ENCODE measurements around the gene FBLN2. TPM values are rescaled to one million over a fixed set of nuclear protein-coding genes. Genes with fewer than 3 reads are reported as not detected.
A peak's percentile ranks its signal among the peaks of the same experiment; 100 is the strongest.

FBLN2 gene
- total RNA-seq, 2 donors from 2014 or later: not detected

- Mint-ChIP-seq H3K27me3 (no peaks in the 10 kb centered on the region), H3K36me3 (no peaks in the 10 kb centered on the region), H3K27ac (no peak overlapping the region), H3K9me3 (no peaks in the 10 kb centered on the region), H3K4me3 (no peak overlapping the region), H3K4me1 (ENCODE audit: low read depth in 2 of 2) (no peaks in the 10 kb centered on the region)
- peak; percentile 56 for DNase-seq (ENCODE audit: low spot score)
- no peak for ATAC-seq
These were observed 39.3 kb downstream of the FBLN2 start for GRCh38 chr3:13588221-13588701.

DNA sequence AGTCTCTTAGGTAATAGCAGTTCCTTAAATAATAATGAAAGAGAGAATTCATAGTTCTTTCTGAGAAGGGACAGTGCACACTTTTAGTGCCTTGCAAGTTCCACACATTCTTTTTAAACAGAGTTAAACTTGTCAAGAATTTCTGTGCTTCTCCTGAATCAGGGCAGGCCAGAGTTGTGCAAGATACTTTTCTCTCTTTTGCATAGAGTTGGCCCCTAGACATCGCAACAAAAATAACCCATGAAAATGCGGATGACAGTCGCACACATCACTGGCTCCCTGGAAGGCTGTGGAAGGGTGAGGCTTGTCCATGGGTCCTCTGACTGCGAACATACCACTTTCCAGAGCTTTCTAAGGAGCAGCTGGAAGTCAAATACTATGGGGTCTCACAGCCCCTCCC, 40.1 kb downstream of the FBLN2 start:
- H3K36me3 Mint-ChIP-seq: no peaks in the 10 kb centered on the region
- H3K9me3 Mint-ChIP-seq: no peaks in the 10 kb centered on the region
- no peak overlapping the region for H3K4me3 Mint-ChIP-seq
- no peaks in the 10 kb centered on the region for H3K4me1 Mint-ChIP-seq (ENCODE audit: low read depth in 2 of 2)
- no peaks in the 10 kb centered on the region for H3K27me3 Mint-ChIP-seq
- ATAC-seq (no peak), DNase-seq (ENCODE audit: low spot score) (no peak)
- no peak overlapping the region for H3K27ac Mint-ChIP-seq

GRCh38 chr3:13590841-13591520, 42.1 kb downstream of the FBLN2 start:
- Mint-ChIP-seq H3K9me3 (no peaks in the 10 kb centered on the region), H3K27me3 (no peaks in the 10 kb centered on the region), H3K4me1 (ENCODE audit: low read depth in 2 of 2) (no peaks in the 10 kb centered on the region), H3K4me3 (no peak overlapping the region), H3K36me3 (no peaks in the 10 kb centered on the region), H3K27ac (no peak overlapping the region)
- DNase-seq (ENCODE audit: low spot score) (no peak), ATAC-seq (no peak)

DNA sequence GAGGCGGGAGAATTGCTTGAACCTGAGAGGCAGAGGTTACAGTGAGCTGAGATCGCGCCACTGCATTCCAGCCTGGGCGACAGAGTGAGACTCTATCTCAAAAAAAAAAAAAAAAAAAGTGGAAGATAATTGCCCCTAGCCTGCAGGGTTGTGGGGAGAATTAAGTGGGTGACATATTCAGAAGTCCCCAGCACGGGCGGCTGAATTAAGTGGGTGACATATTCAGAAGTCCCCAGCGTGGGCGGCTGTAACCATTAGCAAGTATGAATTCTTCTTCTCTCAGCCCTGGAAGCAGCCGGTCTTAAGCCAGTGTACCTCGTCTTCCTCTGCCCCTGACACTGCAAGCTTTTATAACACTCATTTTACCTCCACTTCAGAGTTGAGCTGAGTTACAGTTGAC, 44.7 kb downstream of the FBLN2 start:
- Mint-ChIP-seq H3K9me3 (no peaks in the 10 kb centered on the region), H3K4me3 (no peak overlapping the region), H3K36me3 (no peaks in the 10 kb centered on the region), H3K4me1 (ENCODE audit: low read depth in 2 of 2) (no peaks in the 10 kb centered on the region), H3K27me3 (peaks cover under 1 to 3% of the 10 kb centered on the region in 2 donors), H3K27ac (no peak overlapping the region)
- DNase-seq (ENCODE audit: low spot score) (peak; percentile 23), ATAC-seq (no peak)

DNA sequence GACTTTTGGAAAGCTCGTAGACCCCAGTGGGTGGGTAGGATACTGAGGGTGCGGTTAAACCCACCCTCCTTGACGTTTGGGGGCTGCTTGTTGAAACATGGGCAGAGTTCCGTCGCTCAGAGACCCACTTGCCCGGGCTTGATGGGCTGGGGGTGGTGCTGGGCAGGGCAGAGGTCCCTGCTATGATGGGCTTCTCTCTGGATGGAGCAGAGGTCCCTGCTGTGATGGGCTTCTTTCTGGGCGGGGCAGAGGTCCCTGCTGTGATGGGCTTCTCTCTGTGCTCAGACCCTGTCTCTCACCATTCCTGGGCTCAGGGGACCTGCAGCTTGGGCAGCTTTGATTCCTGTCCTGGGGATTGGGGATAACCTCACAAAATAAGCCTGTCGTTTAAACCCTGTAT, 45.2 kb downstream of the FBLN2 start:
- no peak for ATAC-seq

DNA sequence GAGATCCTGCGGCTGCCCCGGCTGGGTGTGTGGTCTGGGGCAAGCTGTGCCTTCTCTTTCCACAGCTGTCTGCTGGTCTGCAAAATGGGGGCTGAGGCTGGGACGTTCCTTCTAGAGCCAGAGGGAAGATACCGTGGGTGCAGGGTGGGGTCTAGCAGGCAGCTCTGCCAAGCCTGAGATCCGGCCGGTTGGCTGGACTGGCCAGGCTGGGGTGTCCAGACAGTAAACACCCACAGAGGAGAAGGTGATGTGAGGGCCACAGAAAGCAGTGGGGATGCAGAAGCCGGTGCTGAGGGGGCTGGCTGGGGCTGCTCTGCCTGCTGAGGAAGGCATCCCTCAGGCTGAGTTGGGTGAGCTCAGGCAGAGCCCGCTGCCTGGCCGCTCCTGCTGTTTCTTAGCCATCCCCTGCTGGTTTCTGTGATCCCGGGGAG, 46.1 kb downstream of the FBLN2 start:
- no peaks in the 10 kb centered on the region for H3K36me3 Mint-ChIP-seq
- H3K4me3 Mint-ChIP-seq: no peak overlapping the region

More for the DNA sequence above, 45.2 kb downstream of the FBLN2 start:
- H3K27ac Mint-ChIP-seq: no peak overlapping the region
- H3K36me3 Mint-ChIP-seq: no peaks in the 10 kb centered on the region
- H3K9me3 Mint-ChIP-seq: no peaks in the 10 kb centered on the region
- peak; percentile 15 for DNase-seq (ENCODE audit: low spot score)
- no peaks in the 10 kb centered on the region for H3K4me1 Mint-ChIP-seq (ENCODE audit: low read depth in 2 of 2)
- H3K4me3 Mint-ChIP-seq: no peak overlapping the region
- peaks cover 3 to 5% of the 10 kb centered on the region in 2 donors for H3K27me3 Mint-ChIP-seq

GRCh38 chr3:13595485-13595884, 46.6 kb downstream of the FBLN2 start:
- Mint-ChIP-seq H3K9me3 (no peaks in the 10 kb centered on the region), H3K27me3 (peaks cover 7 to 8% of the 10 kb centered on the region in 2 donors), H3K36me3 (no peaks in the 10 kb centered on the region)

More for the DNA sequence above, 46.1 kb downstream of the FBLN2 start:
- Mint-ChIP-seq H3K4me1 (ENCODE audit: low read depth in 2 of 2) (no peaks in the 10 kb centered on the region), H3K27me3 (peaks cover 7 to 8% of the 10 kb centered on the region in 2 donors), H3K27ac (no peak overlapping the region), H3K9me3 (no peaks in the 10 kb centered on the region)
- DNase-seq (ENCODE audit: low spot score) (peak; percentile 52), ATAC-seq (peak in 1 of 2 donors; percentile 17)

DNA sequence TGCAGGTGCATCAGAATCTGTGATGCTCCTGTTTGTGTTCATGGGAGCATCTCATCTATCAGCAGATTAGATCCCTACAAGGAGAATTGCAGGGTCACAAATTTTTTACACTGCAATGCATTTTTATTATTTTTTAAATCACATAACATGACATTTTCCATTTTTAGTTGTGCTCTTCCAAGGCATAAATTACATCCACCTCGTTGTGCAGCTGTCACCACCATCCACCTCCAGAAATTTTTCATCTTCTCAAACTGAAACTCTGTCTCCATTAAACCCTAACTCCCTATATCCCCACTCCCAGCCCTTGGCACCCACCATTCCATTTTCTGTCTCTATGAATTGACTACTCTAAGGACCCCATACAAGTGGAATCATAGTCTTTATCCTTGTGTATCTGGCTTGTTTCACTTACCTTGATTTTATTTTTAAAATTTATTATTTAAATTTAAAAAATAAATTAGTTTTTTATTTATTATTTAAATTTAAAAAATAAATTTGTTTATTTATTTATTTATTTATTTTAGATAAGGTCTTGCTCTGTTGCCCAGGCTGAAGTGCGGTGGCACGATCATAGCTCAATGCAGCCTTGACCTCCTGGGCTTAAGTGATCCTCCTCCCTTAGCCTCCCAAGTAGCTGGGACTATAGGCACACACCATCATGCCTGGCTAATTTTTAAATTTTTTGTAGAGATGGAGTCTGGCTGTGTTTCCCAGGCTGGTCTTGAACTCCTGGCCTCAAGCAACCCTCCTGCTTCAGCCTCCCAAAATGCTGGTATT, 47.7 kb downstream of the FBLN2 start:
- DNase-seq (ENCODE audit: low spot score) (peak; percentile 26), ATAC-seq (no peak)
- H3K9me3 Mint-ChIP-seq: no peaks in the 10 kb centered on the region
- H3K4me1 Mint-ChIP-seq (ENCODE audit: low read depth in 2 of 2): no peaks in the 10 kb centered on the region
- no peaks in the 10 kb centered on the region for H3K36me3 Mint-ChIP-seq
- no peak overlapping the region for H3K4me3 Mint-ChIP-seq
- H3K27me3 Mint-ChIP-seq: peaks cover 7 to 8% of the 10 kb centered on the region in 2 donors
- no peak overlapping the region for H3K27ac Mint-ChIP-seq

More at GRCh38 chr3:13595485-13595884, 46.6 kb downstream of the FBLN2 start:
- ATAC-seq (no peak), DNase-seq (ENCODE audit: low spot score) (peak; percentile 13)
- Mint-ChIP-seq H3K27ac (no peak overlapping the region), H3K4me1 (ENCODE audit: low read depth in 2 of 2) (no peaks in the 10 kb centered on the region), H3K4me3 (no peak overlapping the region)

DNA sequence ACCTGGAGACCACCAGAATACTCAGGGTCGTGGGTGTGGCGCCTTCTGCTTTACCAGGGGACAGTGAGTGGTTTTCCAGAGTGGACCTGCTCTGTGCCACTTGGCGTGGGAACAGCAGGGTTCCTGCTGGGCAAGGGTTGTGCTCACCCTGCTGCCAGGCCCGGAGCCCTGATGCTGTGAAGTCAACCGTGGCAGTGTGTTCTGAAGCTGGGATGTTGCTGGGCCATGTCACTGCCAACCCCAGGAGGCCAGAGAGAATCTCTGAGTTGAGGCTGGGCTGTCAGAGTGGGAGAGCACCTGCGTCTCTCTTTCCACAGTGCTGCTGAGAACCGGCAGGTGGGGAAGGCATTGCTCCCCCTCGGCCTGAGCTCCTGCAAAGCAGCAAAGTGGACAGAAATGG, 48.7 kb downstream of the FBLN2 start:
- no peaks in the 10 kb centered on the region for H3K36me3 Mint-ChIP-seq
- no peaks in the 10 kb centered on the region for H3K4me1 Mint-ChIP-seq (ENCODE audit: low read depth in 2 of 2)
- no peaks in the 10 kb centered on the region for H3K9me3 Mint-ChIP-seq
- H3K4me3 Mint-ChIP-seq: no peak overlapping the region
- H3K27ac Mint-ChIP-seq: no peak overlapping the region
- H3K27me3 Mint-ChIP-seq: peaks cover 8 to 10% of the 10 kb centered on the region in 2 donors
- DNase-seq (ENCODE audit: low spot score): peak; percentile 50
- no peak for ATAC-seq

DNA sequence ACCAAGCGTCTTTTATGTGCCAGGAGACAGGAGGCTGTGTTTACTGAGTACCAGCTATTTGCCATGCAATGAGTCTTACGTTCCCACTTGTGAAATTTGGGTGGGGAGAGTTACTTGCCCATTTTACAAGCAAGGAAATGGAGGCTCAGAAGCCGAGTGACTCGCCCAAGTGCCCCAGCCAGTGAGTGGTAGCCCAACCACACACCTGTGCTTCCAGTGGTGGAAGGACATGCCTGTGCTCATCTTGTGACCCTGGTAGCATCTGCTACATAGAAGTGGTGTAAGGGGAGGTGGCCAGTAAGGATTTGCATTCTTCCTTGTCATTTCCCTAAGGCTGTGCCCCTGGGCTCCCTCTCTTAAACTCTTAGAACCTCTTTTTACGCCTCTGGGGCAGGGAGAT, 49.3 kb downstream of the FBLN2 start:
- H3K27ac Mint-ChIP-seq: no peak overlapping the region
- ATAC-seq (no peak), DNase-seq (ENCODE audit: low spot score) (no peak)
- H3K27me3 Mint-ChIP-seq: peaks cover 8 to 10% of the 10 kb centered on the region in 2 donors
- H3K9me3 Mint-ChIP-seq: no peaks in the 10 kb centered on the region
- H3K36me3 Mint-ChIP-seq: no peaks in the 10 kb centered on the region
- no peak overlapping the region for H3K4me3 Mint-ChIP-seq
- no peaks in the 10 kb centered on the region for H3K4me1 Mint-ChIP-seq (ENCODE audit: low read depth in 2 of 2)

DNA sequence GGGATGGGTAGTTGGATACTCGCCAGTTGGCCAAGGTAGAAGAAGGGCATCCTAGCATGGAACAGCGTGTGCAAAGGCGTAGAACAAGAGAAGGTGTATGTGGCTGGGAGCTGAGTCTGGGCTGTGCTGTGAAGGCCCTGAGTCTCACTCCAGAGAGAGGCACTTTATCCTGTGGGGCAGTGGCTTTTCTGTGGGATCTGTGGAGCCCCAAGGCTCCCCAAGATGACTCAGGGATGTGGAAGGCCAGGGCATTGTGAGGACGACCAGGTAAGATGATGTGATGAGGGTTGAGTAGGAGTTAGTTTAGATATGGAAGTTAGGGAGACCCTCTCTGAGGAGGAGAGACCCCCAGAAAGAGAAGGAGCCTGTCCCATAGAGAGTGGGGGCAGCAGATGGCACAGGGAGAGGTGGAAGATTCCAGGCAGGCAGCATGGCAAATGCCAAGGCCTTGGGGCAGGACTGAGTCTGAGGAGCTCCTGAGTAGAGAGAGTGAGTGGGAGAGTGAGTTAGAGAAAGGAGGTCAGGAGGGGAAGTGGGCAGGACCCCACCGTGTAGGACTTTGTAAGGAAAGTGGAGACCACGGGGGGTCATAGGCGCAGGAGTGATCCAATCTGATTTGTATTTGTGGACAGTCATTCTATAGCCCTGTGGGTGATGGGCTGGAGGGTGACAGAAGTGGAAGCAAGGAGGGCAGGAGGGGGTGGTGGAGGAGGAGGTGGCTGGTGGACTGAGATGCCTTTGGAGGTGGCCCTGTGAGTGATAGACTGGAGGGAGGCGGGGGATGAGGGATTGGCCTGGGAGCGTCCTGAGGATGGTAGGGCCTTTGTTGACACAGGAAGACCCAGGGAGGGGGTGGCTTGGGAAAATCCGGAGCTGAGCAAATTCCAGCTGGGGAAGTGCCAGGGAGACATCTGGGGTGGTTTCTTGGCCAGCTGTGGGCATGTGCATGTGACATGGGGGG, 50.3 kb downstream of the FBLN2 start:
- no peak overlapping the region for H3K27ac Mint-ChIP-seq
- no peak for ATAC-seq
- no peak overlapping the region for H3K4me3 Mint-ChIP-seq
- no peaks in the 10 kb centered on the region for H3K4me1 Mint-ChIP-seq (ENCODE audit: low read depth in 2 of 2)
- peaks cover 8 to 10% of the 10 kb centered on the region in 2 donors for H3K27me3 Mint-ChIP-seq
- no peaks in the 10 kb centered on the region for H3K9me3 Mint-ChIP-seq
- no peaks in the 10 kb centered on the region for H3K36me3 Mint-ChIP-seq
- DNase-seq (ENCODE audit: low spot score): peak; percentile 44

- no peak overlapping the region for H3K4me3 Mint-ChIP-seq
- DNase-seq (ENCODE audit: low spot score) (peak; percentile 47), ATAC-seq (no peak)
- peaks cover 8 to 10% of the 10 kb centered on the region in 2 donors for H3K27me3 Mint-ChIP-seq
- H3K36me3 Mint-ChIP-seq: no peaks in the 10 kb centered on the region
- H3K27ac Mint-ChIP-seq: no peak overlapping the region
- no peaks in the 10 kb centered on the region for H3K4me1 Mint-ChIP-seq (ENCODE audit: low read depth in 2 of 2)
- no peaks in the 10 kb centered on the region for H3K9me3 Mint-ChIP-seq
These were observed 51.0 kb downstream of the FBLN2 start for GRCh38 chr3:13599887-13600450.

All from natural killer cell treated with Interleukin-12 subunit alpha and Interleukin-12 subunit beta and Interleukin-15 and Interleukin-18, amount 100 ng/mL, for 72 hours (primary cell).